H1 (cell line): ENCODE data around the gene RBP5. TPM values are rescaled to one million over a fixed set of nuclear protein-coding genes. Genes with fewer than 3 reads are reported as not detected.

ENCODE experiments used
- BCL11A ChIP-seq, 2 experiments: IDR thresholded peaks; one replicate each; pipeline ENCODE4 v1.6.1; 2011; ENCODE audit warnings: low read depth in 2 of 2, low read length in 2 of 2, mild to moderate bottlenecking in 2 of 2
- E2F6 ChIP-seq: IDR thresholded peaks from 2 replicates; pipeline ENCODE4 v1.6.1; 2012; ENCODE audit warnings: inconsistent platforms
- RAD21 ChIP-seq, 2 experiments: IDR thresholded peaks in 1 of 2; conservative IDR thresholded peaks in 1 of 2; 2 replicates each; pipeline ENCODE4 v1.6.1; 2011; ENCODE audit warnings: low read depth in 2 of 2, low read length in 2 of 2, improper control_type of control experiment in 1 of 2, inconsistent platforms in 1 of 2, mild to moderate bottlenecking in 1 of 2, moderate library complexity in 1 of 2
- TEAD4 ChIP-seq: IDR thresholded peaks from 2 replicates; pipeline ENCODE4 v1.6.1; 2012; ENCODE audit warnings: low read depth, low read length, inconsistent platforms, mixed read lengths
- ZNF274 ChIP-seq: IDR thresholded peaks from 2 replicates; pipeline ENCODE4 v1.7.0; 2012; ENCODE audit warnings: low read length, borderline replicate concordance; ENCODE audit errors: extremely low read depth
- polyA plus RNA-seq, 7 experiments: library from polyadenylated mRNA; depleted of rRNA in 3 of 7; stranded (reverse) in 5 of 7; unstranded in 2 of 7; fragments of >200 nt in 5 of 7; fragments of 200-250 nt in 2 of 7; gene quantifications; 1 replicate in 5 of 7; 2 replicates in 1 of 7; 4 replicates in 1 of 7; pipeline versions ENCODE4 v1.2.1 to v1.2.3, GENCODE V29; 2011 to 2013; ENCODE audit warnings: missing spikeins in 2 of 7, mixed read lengths in 2 of 7
- total RNA-seq: library from RNA; stranded (reverse); fragmentation: NEBNext Ultra II Directional; extraction: Animal tissue kit (Norgen Biotek cat#: 25700); gene quantifications from 2 replicates; pipeline ENCODE4 v1.2.1, GENCODE V29; 2021

Gene RBP5
- total and polyA plus RNA-seq, 2 of the 8 experiments (the other 6 are each of a cell fraction or from before 2014, with no cell fraction given), result 1.2 to 1.9 TPM

- TF ChIP-seq E2F6, result no peak
- no peak for TF ChIP-seq BCL11A (IDR thresholded peaks at IDR 0.05; ENCODE audit: low read depth in 2 of 2, low read length in 2 of 2)
- no peak for TF ChIP-seq ZNF274
- peak; percentile 49 to 50; a peak in 3 of 4 replicates for TF ChIP-seq RAD21 (IDR thresholded peaks at IDR 0.05 in 1 of 2, conservative IDR thresholded peaks at IDR 0.05 in 1 of 2; ENCODE audit: low read depth in 2 of 2, low read length in 2 of 2)
- no peak for TF ChIP-seq TEAD4
These were observed 15.9 kb upstream of the RBP5 start (continued) for GRCh38 chr12:7144414-7145120.
